HG02759 (cell line): ENCODE results near the gene CBX4.

Experiments
- ATAC-seq: cut with Tn5 transposase; IDR thresholded peaks from one replicate; pipeline ENCODE4 v1.9.1; 2021; ENCODE audit warnings: mild to moderate bottlenecking, moderate library complexity; ENCODE audit not compliant: unreplicated experiment

The CBX4 gene

DNA sequence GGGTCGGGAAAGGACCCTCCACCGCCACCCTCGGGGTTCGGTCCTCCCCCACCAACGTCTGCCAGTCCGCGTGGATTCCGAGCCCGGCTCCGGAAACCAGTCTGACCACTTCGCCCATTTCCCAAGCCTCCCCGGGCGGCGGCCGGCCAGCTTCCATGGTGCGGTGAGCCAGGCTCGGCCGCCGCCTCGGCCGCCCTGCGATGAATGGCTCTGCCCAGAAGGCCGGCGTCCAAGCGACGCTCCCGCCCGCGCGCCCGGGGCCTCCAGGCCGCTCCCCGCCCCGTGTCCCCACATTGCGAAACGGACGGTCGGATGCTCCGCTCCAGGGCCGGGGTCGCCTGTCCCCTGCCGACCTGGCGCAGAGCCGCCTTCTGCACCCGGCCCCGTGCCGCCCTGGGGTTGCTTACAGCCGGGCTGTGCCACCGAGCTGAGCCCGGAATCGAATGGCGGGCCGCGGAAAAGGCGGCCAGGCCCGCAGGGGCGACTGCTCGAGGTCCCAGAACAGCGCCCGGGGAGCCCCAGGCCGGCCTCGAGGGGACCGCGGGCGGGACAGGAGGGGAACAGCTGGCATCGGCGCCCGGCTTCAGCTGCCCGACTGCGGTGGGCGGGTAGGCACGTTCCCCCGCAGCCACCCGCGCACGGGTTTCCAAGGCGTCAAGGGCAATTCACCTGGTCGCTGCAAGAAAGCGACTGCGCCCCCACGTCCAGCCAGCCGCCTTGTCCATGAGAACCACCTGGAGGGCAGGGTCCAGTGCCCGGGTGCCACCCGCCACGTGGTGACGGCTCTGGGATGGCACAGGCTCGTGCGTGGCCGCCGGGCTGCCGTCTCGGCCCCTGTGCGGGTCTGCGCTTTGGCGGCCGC is 24.0 kb downstream of the CBX4 start:
- ATAC-seq = no peak

DNA sequence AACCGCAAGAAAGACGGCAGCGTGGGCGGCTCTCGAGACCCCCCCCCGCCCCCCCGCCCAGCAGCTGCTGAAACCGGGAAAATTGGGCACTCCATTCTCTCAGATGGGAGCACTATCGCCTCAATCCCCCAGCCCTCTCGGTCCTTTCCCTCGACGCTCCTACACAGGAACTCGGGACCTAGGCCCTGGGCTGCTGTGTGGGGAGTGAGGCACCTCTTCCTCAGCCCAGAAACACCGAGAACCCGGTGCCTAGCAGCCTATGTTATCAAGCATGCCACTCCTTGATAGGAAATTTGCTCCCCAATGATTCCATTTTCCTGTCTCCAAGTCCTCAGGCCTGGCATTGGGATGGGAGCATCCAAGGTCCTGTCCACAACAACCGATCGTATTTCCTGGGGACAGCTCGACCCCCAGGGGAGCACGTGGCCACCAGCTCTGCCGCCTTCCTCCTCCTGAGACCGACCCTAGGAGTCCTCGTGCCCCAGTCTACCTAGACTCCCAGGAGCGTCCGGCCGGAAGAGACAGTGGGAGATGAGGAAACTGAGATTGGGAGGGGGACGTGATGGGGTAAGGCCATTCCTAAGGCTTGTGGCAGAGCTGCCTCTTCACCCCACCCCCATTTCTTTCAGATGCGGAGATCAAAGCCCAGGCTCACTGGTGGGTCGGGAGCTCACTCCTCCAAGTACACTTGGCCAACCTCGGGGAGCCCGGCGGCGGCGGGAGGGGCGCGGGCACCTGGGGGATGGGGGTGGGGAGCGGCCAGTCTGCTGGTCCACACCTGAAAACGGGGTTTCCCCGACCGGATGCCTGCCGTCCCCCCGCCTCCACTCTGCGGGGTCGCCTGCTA is 24.9 kb downstream of the CBX4 start:
- ATAC-seq = no peak

DNA sequence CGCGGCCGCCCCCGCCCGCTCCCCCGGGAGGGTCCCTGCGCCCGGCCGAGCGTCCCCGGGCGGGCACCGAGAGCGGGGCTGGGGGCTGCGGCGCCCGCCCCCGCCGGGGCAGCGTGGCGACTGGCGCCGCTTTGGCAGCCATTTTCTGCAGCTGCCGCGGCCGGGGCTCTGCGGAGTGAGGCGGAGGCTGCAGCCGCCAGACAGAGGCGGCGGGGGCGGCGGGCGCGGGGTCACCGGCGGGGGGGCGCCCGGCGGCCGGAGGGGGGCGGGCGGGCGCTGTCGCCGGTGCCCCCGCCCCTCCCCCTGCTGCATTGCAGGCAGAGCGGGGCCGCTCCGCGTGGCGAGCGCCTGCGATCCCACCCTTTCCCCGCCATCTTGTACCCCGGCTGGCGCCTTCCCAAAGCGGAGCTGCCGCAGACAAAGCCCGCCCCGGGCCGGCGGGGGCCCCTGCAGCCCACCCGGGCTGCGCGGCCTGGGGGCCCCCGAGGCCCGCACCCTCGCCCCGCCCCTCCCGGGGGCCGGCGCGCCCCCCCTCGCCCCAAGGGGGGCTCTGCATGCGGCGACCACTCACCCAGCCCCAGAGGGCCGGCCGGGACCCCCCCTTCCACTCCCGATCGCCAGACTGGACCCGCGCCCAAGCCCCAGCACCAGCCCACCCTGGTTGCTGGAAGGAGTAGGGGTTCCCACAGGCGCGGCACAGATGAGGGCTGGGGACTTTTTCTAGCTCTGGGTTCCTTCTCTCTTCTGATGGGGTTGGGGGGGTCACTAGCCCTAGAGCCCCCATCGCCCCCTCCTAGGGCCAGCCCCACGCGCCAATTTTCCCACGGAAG is 25.7 kb downstream of the CBX4 start:
- ATAC-seq = no peak

DNA sequence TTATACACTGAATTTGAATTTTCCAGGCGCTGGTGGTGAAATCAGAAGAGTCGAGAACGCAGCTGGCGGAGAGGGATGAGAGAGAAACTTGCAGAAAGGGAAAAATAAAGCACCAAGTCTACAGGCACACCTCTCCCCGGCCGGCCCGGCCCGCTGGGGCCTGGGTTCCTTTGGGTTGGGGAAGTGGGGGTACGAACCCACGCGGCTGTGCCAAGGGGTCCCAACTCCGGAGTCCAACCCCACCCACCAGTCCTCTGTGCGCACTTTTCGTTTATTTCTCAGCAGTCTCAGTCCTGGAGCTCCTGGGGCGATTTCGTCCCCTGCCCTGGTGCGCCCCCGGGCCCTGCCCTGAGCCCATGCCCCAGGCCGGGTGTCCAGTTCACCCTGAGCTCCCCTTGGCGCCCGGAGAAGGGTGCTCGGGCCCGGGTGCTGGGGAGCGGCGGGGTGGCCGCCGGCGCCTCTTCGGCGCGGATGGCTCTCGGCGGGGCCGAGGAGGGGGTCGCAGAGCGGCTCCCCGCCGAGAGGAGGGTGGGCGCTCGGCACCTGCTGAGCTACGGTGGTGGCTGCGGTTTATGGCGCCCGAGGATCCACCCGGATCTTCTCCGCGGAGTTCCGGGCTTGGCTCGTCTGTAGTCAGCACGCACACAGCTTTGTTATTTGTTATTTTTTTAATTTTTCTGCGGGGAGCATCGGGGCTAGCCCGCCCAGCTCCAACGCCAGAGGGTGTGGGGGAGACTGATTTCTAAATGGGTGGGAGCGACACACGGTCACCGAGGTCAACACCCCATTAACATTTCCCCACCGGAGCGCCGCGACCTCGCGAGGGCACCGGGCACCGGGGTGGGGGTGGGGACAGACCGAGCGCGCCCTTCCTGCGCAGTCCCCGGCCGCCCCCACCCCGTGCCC is 26.6 kb downstream of the CBX4 start:
- no peak for ATAC-seq

DNA sequence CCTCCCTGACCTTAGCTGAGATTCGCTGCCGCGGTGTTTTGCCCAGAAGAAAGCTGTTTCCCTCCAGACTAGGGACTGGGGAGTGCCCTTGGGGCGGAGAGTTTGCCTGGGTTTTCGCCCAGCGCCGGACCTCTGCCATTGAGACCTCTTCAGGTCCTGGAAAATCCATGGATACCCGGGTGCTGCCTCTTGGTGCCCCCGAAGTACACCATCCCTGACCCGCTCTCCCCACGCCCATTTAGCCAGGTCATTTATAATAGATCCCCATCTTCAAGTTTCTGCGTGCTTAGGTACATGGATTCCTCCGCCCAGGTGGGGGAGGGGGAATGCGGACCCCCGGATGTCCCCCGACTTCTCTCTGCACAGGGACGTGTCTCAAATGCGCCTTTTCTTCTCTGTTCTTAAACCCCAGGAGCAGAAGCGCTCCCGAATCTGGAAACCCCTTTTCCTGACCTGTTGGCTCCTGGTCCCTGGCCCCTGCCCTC is 27.3 kb downstream of the CBX4 start:
- ATAC-seq = no peak

DNA sequence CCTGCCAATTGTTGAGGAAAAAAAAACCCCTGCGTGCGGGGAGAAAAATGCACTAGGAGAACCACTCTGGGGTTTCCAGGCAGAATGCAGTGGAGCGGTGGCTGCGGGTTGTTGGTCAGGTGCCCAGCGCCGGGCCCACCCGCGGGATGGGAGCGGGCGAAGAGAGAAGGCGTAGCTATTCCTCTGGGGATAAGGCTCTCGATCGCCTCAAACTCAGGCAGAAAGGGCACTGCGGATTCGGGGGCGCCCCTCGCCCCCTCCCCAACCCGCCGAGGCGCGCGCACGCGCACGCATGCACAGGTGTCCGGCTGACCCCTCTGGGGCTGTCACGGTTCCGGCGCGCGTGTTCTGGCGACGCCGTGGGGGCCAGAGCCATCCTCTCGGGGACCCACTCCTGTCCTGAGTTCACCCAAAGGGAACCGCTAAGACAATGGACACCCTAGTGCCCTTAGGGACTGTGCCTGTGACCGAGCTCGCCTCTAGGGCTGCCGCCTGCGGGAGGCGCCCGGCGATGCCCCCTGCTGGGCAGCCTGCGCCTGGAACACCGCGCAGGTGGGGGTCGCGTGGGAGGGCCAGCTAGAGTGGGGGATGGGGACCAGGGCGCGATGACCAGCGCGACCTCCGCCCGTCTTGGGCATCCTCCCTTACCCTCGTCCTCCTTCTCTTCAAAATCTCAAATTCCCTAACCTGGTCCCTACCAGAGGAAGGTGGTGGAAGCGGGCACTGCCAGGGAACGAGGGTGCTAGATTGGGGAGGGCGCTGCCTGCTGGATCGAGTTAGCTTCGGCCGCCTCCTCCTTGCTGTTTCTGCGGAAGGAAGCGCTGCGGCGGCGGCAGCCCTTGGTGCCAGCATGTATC is 28.0 kb downstream of the CBX4 start:
- no peak for ATAC-seq

DNA sequence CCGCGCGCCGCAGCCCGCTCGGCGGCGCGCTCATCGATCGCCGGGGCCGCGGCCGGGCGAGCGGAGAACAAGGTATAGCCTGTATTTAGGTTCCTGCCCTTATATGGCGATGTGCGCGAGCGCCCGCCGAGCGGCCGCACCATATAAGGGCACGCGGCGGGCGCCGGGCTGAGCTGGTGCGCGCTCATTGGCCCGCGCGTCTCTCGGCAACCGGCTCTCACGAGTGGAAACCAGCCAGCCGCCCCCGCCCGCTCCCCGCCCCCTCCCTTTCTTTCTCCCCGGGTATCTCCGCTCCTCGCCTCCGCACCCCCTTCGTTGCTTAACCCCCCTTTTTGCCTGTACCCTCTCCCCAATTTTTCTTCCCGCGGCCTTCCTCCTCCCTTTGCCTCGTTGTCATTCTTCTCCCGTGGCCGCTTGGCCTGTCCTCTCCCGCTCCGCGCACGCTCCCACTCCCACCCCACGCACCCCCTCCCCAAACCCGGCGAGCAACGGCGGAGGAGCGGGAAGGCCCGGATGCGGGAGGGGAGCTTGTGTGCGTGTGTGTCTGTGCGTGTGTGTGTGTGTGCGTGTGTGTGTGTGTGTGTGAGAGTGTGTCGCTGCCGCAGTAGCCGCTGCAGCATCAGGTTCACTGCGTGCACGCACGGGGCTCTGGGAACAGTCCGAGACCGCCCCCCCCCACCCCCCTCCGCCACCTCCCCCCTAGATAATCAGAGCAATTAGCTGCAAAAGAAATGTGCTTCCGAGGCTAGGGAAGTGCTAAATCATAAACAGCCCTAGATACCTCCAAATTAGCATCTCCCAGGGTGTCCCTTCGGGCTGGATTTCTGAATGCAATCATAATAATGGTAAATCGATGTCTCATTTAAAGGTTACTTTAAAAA is 28.9 kb downstream of the CBX4 start:
- ATAC-seq = peak; percentile 86

DNA sequence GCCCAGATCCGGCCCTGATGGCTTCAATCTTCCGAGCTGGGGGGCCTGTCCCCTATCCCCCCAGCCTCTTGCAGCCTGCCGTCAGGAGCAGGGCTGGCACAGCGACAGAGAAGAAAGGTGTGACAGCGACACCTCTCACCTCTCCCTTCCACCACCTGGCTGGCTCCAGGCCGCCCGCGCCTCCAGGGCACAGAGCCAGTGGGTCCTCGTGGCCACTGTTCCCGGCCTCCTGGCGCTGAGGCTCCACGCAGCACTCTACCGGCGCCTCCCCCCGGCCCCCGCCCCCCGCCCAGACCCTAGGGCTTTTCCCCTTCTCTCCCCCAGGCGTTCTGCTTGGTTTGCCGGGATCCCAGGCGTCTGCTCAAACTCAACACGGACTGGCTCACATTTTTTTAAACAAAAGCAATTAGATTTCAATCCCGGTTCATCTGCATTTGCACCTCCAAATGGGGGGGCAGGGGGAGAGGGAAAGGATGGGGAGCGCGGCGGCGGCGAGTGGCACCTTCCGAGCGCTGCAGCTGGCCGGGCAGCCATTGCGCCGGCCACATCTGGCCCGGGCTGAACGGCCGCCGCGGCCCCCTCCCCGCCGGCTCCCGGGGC is 29.6 kb downstream of the CBX4 start:
- no peak for ATAC-seq

DNA sequence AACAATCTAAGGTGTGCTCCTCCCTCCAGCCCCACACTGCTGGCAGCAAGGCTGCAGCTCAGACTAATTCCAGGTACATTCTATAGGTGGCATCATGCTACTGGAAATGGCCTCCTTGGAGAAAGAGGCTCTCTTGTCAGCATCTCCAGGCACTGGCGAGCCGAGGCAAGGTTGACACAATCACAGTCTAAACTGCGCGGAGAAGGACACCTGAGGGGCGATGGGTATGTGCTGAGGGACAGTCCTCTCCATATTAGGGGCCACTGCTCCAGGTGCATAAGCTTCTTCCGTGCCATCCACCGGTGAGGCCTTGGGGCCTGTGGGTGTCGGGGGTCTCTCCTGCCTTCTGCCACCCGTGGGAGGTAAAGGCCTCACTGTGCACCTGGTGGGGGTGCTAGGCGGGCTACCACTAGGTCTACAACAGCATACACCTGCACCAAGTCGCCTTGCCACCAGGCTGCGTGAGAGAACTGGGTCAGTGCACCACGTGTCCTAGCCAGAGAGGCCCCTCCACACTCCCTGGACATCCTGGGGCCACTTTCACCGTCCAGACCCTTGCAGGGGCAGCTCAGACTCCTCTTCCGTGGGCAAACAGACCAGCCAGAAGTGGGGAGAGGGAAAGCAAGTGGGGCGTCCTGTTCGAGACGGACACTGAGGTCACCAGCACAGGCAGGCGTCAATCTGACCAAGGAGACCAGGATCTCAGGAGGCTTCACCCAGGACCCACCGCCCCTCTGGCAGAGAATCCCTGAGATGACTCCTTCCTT is 30.3 kb downstream of the CBX4 start:
- no peak for ATAC-seq

DNA sequence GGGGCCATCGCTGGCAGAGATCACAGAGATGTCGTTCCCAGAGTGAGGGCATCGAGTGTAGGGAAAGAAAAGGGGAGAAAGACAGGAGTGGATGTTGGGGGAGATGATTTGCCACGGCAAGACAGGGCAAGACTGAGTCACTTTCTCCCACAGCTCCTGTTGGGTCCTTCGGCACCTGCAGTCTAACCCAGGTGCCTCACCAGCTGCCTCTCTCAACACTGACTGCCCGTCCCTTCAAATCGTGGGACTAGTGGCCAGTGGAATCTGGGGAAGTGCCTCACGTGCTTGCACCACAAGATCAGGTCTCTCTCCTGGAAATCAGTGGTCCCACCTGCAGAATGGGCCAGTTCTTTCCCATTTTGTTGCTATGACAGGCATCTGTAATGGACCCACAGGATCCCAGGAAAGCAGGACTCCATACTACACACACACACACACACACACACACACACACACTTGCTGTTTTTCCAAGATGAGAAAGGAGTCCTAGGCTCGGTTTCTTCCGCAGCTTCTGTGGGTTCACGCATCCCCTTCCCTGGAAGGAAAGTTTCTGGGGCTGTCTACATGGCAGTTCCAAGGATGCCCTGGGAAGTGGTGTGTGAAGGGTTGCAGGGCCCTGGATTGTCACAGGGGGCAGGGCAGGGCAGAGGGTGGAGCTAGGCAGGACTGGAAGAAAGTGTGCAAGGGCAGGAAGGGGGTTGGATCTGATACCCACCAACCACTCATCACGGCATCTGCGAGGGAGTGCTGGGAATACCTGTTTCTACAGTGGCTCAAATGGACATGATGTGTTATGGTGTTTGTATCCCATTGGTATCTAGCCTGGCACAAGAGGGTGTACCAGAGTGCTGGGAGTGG is 32.1 kb downstream of the CBX4 start:
- no peak for ATAC-seq

DNA sequence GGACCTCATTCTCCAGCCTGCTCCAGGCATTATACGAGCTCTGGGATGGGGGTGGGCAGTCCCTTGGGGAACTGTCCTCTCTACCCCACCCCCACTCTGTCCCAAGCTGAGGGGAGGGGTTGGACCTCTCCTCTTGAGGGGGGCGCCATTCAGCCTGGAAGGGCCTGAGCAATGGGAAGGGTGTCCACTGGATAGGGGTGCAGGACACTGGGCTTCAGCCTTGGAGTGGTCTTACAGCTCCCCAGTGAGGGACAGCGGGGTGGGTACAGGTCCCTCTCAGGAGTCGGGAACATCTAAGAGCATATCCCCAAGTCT is 32.8 kb downstream of the CBX4 start:
- ATAC-seq = no peak

DNA sequence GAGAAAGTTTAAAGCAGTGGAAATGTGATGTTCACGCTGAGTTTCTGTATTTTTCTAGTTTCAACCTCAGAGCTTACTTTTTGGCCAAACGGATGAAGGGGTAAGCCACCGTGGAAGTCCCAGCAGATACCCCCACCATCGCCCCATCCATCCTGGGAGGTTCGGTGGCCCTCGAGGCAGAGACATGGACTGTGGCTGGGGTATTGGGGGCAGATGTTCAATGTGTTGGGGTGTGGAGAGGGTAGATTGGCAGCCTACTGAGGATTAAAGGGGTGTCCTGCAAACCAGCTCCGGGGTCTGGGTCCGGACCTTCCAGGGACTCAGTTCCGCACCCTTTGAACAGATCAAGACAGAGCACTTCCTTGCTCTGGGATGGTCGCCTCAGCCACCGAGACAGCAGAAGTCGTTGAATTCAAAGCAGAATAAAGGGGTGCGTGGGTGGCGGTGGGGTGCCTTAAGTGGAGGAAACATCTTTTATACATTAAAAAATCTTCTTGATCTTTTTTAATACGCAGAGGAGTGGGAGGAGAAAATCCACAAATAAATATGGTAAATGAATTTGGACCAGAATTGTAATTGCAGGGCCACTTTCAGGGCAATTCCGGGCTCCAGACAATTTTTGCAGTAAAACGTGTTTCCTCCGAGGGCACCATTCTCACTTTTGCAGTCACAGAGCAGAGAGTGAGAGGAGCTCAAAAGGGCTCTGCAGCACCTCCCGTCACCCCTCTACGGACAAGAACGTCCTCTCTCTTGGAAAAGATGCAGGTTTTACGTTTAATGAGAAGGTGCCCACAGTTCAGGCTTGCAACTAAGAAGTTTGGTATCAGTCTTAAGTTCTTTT is 34.2 kb downstream of the CBX4 start:
- ATAC-seq = no peak

DNA sequence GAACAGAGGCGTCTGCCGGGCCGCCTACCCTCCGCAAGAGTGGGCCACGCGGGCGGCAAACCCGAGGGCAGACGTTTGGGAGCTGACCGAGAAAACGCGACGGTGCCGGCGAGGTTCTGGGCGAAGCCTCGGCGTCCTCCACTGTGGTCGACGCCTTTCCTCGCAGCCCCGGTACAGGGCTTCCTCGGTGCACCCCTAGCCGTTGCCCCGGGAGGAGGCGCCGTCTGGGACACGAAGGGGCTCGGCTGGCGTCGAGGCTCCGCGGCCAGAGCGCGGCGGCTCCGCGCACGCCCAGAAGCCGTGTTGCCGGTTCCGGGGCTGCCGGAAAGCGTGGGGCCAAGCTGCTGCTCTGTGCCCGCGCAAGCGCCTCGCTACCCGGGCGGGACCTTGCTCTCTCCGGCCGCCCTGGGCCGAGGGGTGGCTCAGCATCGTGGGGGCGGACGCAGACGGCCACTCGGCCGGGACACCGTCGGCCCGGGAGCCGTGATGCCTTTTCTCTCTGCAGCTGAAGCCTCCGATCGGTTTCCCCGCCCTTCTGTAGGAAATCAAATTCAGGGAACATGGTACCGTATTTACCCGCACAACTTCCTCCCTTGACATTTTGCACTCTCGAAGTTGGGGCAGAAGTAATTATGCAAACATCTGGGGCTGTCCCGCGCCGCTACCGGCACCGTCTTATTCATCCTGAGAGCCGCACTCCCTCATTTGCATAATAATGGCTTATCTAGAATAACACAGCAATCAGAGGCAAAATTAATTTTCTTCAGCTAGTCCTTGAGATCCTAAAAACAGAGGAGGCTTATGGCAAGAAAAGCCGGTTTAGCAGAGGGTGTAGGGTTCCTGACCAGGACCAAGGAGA is 35.0 kb downstream of the CBX4 start:
- peak; percentile 66 for ATAC-seq

DNA sequence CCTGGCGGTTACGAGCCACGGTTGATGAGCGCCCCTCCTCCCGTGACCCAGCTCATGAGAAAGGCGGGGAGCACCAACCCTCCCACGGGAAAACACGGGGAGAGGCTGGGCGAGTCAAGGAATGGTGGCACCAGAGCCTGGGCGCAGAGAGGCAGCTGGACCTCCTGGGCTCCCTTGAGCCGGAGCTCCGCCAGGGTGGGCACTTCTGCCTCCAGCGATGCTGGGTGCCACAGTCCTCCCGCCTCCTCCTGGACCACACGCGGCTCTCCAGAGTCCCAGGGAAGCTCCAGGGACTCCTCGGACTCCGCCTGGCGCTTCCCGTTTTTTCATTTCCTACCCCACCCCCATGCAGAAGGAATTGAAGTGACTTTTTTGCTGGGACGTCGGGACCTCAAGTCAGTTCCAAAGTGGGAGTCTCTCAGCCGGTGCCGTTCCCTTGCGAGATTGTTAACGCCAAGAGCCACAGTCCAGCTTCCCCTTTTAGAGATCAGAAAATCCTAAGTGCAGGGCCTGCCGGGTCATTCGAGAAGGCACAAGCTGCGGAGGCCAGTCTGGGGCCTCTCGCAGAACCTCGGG is 35.7 kb downstream of the CBX4 start:
- no peak for ATAC-seq
